HG02938 (cell line): ENCODE results near the gene AKR1C1.
"Not testable (repeated sequence)": the region's sequence is repeated elsewhere in the genome, so short reads cannot be mapped to it uniquely, and the experiment has no call there.

Source experiments
- ATAC-seq: cut with Tn5 transposase; IDR thresholded peaks from one replicate; pipeline ENCODE4 v1.9.1; 2021; ENCODE audit warnings: mild to moderate bottlenecking, moderate library complexity; ENCODE audit not compliant: unreplicated experiment

AKR1C1 gene

DNA sequence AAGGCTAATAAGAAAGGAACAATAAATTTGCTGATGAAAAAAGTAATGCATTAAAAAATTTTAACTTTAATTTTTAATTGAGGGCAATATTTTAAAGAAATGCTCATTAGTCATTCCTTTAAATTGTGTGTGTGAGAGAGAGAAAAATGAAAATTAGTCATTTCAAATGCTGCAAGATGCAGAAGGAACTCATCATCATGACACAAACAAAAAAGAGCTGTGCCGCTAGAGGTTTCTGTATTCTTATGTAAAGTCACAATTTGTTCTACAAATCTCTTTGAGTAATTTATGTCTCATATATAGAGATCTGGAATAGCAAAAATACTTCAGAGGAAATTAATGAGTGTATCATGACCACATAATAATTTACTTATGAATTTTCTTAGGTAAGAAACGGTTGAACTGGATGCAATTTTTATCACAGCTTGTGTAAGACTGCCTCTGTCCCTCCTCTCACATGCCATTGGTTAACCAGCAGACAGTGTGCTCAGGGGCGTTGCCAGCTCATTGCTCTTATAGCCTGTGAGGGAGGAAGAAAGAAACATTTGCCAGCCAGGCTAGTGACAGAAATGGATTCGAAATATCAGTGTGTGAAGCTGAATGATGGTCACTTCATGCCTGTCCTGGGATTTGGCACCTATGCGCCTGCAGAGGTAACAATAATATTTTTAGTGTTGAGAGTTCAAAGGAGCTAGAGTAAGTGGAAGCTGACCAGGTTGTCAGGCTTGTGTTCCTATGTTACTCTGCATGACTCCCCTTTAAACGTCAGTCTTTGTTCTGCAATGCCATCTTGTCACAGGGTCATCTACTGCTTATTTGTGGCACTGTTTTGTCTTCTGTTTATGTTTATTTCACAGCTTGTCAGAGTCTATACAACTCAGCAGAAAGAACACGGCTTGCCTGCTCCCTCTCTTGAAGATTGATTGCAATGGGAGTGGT lies at the start of gene AKR1C1:
AKR1C1 (plus strand) TSS at position 540 of the 939 bp plus-strand sequence; CDS start at position 570, 30 bp downstream.
- not testable (repeated sequence) for ATAC-seq

DNA sequence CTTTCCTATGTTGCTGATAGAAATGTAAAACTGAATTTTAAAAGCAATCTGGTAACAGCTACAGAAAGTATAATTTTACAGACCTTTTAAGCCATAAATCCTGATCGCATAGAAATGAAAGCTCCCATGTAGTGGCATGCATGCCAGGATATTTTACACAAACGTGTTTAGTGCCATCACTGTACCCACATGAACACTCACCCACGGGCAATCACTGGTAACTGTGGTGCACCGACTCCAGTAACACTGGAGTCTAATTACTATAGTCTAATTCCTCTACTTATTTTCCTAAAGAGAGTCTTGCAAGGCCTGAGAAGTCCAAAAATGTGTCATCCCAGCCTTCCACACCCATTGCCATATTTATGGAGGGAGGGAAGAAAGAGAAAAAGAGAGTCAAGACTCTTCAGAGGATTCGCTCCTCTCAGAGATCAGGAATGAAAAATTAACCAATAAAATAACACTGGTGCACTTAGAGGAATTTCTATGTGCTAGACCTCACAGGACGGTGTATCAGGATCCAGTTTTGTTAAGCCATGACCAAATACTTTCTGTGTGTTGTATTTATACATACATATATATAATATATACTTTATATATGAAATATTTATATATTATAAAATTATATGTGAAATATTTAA lies 48.9 kb upstream of the AKR1C1 start:
- ATAC-seq: no peak

DNA sequence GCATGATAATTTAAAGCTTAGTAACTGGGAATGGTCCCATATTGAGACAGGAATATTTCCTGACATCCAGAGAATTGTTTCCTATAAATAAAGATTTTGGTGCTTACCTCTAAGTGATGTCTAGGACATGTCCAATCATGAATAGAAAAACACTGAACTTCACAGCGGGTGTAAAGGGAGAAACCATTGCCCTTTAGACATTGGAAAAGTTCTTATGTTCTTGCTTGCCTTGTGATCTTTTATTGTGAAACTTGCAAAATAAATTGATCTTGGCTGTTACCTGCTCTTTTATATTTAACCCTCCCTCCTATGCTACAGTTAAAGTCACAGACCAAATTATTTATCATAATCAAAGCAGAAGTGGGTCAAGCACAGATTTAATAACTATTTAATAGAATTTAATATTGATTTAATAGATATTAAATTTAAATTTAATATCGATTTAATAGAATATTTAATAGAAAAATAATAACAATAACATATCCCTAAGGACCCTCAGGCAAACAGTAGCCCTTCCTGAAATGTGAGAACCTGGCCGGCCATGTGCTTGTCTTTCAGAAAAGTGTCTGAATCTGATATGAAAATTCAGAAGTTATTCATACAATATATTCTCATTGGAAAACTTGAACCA lies 47.0 kb upstream of the AKR1C1 start:
- no peak for ATAC-seq

DNA sequence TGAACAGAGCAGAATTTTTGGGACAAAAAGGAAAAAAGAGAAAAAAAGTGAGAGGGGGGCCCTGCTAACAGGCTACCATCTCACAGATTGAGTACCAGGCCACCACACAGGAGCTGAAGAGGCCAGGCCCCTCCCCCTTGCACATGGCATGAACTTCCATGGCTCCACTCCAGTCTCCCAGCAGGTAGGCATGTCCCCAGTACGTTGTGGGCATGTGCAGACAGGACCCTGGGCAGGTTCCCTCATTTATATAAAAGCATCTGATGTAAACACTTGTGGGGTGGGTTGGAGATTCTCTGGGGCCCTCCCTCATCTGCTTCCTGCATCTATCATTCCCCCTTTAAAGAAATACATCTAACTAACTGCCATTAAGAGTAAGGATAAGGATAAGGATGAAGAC lies 45.0 kb upstream of the AKR1C1 start:
- no peak for ATAC-seq

DNA sequence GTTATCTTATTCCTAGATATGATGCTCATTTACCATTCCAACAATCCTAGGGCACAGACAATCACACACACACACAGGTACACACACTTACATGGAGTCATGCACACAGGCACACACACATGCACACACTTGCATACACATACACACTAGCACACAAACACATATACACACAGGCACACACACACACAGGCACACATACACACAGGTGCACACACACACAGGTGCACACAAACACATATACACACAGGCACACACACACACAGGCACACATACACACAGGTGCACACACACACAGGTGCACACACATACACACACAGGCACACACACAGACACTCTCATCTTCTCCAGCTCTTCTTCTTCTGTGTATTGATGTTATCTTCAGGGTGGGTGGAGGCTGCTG lies 38.7 kb upstream of the AKR1C1 start:
- ATAC-seq: not testable (repeated sequence)

DNA sequence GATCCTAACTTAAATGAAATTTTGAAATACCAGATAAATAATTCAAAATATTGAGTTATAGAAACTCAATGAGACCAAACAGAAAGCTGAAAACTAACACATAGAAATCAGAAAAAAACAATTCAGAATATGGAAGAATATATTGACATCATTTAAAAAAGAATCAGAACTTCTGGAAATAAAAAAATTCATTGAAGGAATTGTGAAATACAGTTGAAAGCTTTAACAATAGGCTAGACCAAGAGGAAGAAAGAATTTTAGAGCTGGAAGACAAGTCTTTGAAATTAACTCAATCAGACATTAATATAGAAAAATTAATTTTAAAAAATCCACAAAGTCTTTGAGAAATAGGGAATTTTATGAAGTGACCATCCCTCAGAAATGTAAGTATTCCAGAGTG lies 36.8 kb upstream of the AKR1C1 start:
- no peak for ATAC-seq

DNA sequence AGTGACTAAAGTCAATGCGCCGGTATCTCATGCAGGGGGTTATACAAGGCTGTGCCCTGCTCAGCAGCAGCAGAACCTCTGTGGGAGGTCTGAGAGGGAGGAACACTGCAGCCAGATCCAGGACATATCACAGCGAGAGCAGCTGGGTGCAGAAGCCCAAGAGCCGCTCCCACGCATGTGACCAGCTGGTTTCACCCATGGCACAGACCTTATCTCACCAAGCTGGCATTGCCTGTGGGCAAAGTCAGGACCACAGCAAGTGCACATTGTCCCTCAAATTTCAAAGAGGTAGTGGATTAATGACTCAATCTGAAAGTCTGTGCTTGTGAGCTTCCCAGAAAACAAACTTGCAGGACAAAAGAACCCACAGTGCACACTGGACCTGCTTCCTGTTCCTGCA lies 31.6 kb upstream of the AKR1C1 start:
- no peak for ATAC-seq

DNA sequence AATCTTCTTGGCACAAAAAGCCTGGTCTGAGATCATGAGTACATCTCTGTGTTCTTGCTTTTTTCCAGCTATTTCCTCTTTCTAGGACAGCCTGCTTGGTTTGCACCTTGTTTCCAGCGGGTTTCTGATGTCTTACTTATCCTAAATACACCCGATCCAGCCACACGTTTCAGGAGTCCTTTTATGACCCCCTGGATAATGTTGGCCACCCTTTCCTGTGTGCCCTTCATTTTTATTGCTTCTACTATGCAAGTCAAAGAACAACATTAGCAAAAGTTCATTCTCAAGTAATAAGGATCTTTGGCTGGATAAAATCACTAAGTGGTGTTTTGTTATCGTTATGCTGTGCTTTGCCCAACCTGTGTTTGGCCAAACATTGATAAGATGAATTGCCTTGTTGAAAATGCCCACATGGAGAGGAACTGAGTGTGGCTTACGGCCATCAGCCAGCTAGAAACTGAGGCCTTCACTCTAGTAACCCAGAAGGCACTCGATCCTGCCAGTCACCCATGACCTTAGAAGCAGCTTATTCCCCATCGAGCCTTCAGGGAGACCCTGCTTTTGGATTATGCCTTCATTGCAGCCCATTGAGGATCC lies 28.7 kb upstream of the AKR1C1 start:
- ATAC-seq: no peak

DNA sequence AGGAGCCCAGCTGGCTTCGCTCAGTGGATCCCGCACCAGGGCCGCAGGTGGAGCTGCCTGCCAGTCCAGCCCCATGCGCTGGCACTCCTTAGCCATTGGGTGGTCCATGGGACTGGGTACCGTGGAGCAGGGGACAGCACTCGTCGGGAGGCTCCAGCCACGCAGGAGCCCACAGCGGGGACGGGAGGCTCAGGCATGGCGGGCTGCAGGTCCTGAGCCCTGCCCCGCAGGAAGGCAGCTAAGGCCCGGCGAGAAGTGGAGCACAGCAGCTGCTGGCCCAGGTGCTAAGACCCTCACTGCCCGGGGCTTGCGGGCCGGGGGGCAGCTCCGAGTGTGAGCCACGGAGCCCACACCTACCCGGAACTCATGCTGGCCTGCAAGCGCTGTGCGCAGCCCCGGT lies 25.9 kb upstream of the AKR1C1 start:
- no peak for ATAC-seq

DNA sequence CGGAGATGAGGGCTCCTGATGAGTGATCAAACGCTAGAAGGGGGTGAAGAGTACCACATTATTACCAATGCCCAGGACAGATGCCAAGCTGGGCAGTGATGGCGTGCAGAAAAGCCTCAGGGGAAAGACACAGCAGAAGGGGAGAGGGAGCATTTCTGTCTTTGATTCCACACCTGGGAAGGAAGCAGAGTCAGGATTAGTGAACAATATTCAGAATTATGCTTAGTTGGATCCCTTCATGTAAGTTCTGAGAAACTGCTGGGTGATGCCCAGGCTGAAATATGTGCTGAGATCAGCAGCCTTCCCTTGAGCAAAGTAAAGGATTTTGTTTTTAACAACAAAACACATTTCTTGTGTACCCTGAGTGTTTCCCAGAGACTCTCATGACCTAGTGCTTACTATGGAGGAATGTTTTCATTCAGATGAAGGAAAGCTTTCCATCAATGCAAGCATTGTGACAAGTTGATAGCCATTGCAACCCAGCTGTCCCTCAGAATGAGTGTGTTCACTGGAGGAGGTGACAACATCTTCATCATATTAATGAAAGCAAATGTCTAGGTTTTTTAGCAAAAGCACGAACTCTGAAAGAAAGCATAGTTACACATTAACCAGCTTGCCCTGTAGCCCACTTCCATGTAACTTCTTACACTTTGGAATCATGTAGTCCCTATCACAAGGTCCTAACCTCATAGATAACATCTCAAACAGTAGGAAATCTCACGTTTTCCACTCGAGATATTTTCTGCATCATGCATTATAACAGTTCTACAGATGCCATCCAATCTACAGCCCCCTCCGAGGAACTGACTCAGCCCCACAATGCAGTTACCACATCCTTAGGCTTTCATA lies 23.8 kb upstream of the AKR1C1 start:
- ATAC-seq: no peak

DNA sequence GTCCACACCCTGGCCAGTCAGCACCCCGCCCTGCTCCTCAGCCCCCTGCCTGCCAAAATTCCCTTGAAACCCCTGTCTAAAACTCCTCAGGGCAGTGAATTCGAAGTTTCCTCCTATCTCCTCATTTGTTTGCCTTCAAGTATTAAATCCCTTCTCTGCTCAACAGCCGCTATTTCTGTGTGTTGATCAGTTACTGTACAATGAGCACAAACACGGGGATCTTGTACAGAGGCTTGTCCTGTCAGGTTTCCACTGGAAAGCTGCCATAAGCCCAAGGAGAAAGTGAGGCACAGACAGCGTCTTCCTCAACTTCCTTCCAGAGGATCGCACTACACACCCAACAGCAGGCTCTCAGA lies 23.2 kb upstream of the AKR1C1 start:
- ATAC-seq: not testable (repeated sequence)

DNA sequence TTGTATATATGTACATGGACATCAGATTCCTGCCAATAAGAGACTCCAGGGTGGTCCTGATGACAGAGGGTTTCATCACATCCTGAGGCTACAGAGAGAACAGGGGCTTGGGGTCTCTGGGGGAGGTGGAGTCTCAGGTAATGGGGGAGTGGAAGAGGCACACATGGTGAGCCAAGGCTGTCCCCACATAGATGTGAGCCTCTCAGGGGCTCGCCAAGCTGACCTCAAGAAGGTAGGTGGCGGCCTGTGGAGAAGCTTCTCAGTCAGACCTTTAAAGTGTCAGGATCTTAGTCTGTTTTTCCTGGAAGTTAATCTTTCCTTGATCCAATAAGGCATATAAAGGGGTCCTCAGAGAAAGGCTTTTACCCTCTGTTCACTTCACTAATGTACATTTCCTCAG lies 22.3 kb upstream of the AKR1C1 start:
- ATAC-seq: not testable (repeated sequence)

DNA sequence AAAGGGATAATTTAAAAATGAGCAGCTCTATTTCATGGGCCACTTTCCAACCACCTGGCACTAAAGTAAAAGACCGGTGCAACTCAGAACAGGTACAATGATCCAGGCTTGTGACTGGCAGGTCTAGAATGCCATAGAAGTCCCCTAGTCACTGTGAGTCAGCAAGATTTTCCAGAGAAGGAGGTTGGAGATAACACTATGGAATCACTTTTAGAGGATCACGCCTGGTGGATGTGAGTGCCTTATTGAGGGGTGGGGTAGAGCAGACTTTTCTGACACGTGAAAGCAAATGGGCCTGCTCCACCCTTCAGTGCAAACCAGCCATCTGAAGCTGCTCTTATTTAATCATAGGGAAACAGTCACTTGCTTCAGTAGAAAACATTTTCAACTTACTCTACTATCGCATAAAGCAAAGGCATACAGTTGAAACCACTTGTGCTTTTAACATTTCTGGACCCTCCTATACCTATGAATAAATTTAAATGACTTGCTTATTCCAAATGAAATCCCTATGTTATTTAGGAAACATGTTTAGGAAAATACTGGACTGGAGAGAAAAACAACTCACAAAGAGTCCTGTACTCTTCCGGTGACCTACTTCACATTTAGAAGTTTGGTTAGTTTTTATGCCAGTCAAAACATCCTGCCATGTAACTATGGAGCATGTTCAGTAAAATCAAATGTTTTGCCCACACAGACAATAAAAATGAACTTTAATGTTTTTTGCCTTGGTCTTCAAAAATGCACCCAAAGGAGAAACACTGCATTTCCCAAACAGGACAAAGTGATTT lies 21.5 kb upstream of the AKR1C1 start:
- no peak for ATAC-seq

DNA sequence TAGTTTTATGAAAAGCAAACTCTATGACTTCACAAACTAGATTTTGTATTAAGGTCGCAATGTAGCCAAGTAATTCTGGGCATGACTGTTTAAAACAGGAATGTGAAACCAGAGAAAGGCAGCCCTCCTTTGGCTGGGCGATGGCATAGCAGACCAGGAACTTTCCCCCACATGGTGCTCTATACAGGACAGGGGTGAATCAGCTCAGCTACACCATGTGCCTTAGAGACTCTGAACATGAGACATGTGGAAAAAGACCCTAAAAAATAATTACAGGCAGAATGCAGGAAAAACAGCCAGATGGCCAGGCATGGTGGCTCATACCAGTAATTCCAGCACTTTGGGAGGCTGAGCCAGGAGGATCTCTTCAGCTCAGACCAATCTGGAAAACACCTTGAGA lies 20.3 kb upstream of the AKR1C1 start:
- not testable (repeated sequence) for ATAC-seq

DNA sequence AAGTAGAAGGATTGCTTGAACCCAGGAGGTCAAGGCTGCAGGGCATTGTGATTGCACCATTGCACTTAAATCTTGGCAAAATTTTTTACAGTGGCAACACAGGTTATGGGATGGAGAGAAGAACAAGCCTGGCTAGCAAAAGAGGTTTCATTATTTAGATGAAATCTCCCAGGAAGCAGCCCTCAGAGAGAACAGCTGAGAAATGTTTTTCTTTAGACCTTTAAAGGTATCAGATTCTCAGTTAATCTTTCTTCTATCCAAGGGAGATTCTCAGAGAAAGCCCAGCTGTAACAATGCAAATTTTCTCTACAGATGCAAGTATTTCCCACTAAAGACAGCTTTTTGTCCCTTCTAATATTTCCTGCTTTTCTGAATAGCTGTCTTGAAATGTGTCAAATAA lies 19.8 kb upstream of the AKR1C1 start:
- not testable (repeated sequence) for ATAC-seq

DNA sequence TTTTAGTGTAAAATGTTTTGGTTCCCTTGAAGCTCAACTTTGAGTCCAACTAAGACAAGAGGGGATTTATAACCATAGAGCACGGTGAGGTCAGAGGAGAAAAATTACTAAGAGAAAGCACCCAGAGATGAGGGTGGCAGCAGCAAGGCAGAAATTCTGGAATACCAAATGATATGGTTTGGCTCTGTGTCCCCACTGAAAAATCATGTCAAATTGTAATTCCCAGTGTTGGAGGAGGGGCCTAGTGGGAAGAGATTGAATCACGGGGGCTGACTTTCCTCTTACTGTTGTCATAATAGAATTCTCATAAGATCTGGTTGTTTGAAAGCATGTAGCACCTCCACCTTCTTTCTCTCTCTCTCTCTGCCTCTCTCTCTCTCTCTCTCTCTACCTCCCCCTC lies 19.4 kb upstream of the AKR1C1 start:
- ATAC-seq: no peak

DNA sequence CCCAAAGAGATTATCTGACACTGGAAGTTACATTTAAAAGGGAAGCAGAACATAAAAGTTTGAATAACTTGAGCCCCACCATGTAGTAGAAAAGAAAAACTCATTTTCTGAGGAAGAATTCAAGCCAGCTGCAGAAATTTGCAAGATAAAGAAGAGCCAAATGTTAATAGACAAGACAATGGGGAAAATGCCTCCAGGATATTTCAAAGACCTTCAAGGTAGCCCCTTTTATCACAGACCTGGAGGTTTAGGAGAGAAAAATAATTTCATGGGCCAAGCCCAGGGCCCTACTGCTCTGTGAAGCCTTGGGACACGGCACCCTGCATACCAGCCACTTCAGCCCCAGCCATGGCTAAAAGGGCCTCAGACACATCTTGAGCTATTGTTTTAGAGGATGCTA lies 18.4 kb upstream of the AKR1C1 start:
- no peak for ATAC-seq

DNA sequence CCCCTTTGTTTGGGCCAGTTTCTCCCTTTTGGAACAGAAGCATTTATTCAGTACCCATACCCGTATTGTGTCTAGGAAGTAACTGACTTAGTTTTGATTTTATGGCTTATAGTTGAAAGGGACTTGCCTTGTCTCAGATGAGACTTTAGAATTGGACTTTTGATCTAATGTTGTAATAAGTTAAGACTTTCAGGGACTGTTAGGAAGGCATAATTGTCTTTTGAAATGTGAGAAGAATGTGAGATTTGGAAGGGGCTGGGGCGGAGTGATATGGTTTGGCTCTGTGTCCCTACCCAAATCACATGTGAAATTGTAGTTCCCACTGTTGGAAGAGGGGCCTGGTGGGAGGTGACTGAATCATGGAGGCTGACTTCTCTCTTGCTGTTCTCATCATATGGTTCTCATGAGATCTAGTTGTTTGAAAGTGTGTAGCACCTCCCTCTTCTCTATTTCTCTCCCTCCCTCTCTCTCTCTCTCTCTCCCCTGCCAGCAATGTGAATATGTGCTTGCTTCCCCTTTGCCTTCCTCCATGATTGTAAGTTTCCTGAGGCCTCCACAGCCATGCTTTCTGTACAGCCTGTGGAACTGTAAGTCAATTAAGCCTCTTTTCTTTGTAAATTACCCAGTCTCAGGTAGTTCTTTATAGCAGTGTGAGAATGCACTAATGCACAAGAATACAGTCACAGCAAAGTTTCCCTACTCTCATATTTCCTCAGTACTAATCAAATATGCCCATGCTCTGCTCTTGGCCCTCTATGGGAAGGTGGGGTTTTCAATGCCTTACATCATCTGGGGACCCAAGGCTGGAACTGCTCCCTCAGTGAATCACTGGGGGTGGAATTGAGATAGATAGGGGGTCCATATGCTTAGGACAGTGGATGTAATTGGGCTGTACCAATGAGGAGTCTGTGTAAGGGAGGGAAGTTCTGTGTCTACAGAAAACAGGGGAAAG lies 17.2 kb upstream of the AKR1C1 start:
- ATAC-seq: no peak
